8988T (cell line): ENCODE data around the gene WFDC5.
A peak's percentile ranks its signal among the peaks of the same experiment; 100 is the strongest.
"Not testable (repeated sequence)": the region's sequence is repeated elsewhere in the genome, so short reads cannot be mapped to it uniquely, and the experiment has no call there.

Experiments used
- DNase-seq: peaks from one replicate; pipeline ENCODE4 v3.0.0; 2011

The WFDC5 gene

DNA sequence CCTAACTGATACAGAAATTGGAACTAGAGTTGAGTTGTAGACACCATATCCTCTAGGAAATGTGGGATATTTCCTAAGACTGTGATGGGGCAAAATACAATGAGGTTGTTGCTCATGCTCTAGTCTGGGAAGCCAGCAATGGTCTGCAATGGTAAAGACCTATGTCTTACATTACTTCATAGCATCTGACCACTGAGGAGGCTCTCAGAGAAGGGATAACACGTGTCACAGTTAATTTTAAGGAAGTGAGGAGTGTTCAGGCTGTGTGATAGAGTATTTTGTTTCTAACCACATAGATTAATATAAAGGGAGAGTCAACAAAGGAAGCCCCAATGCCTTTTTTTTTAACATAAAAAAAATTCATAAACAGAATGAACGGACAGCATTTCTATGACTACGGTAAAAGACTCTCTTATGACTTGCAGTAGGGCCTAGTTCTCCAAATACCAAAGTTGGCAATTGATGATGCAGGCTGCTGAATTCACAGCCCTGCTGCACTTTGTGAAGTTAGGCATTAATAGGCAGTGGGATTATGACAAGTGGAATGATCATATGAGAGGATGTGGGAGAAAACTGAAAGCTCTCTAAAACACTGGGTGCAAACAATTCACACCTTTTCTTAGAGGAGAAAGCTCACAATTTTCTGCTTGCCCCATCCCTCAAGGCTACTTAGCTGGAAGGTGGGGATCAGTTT is 27.7 kb downstream of the WFDC5 start:
- DNase-seq = no peak

DNA sequence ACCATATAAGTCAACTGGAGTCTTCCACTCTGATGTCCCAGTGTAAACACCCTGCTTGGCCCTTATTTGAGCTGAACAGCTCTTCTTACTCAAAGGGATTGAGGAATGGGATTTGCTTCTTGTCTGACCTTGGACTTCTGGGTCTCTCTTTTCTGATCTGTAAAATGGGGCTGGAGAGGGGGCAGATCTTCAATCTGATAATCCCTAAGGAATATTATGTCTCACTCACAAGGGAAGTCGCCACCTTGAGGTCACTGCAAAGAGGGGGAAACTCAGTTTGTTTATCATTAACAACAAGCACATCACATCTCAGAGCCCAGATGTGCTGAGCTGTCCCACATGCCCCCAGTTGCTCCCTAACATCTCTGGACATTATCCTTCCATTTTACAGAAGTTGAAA is 29.1 kb downstream of the WFDC5 start:
- DNase-seq = no peak

DNA sequence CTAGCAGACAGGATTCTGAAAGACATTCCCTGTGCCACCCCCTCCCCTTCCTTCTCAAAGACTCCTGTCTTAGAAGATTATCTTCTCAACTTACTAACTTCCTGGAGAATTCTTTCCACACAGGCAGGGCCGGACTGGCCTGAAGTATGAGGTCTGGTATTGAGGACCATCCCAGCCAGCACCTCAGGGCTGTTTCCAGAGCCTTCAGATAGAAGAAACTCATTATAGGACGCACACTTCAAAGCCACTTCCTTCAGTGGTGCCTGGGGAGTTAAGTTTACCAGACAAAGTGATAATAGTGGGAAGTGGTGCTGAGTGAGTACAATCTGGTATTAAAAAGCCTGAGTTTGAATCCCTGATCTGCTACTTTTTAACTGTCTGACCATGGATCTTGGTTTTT is 29.7 kb downstream of the WFDC5 start:
- DNase-seq = no peak

- DNase-seq = no peak
These were observed 31.8 kb downstream of the WFDC5 start for GRCh38 chr20:45083127-45083526.

- DNase-seq = no peak
These were observed 32.5 kb downstream of the WFDC5 start for GRCh38 chr20:45082468-45082867.

GRCh38 chr20:45080867-45081624 is 33.9 kb downstream of the WFDC5 start:
- DNase-seq = no peak

GRCh38 chr20:45077559-45077958 is 37.4 kb downstream of the WFDC5 start:
- no peak for DNase-seq

DNA sequence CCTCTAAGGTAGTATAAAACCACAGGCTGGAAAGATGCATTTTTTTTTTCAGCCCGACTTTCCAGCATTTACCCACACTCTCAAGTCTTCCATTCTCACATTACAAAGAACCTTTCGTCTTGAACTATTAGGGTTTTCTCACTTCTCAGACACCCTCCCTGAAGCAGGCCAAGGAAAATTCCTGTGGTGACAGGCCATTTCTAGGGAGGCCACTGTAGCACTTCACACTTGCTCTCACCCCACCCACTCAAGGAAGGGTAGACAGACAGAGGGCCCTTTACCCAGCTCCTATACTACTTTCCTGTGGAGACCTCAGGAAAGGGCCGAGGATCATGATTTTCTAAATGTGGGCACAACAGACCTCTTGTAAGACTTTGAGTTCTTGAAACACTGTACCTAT is 41.8 kb downstream of the WFDC5 start:
- no peak for DNase-seq

GRCh38 chr20:45072066-45072465 is 42.9 kb downstream of the WFDC5 start:
- no peak for DNase-seq

DNA sequence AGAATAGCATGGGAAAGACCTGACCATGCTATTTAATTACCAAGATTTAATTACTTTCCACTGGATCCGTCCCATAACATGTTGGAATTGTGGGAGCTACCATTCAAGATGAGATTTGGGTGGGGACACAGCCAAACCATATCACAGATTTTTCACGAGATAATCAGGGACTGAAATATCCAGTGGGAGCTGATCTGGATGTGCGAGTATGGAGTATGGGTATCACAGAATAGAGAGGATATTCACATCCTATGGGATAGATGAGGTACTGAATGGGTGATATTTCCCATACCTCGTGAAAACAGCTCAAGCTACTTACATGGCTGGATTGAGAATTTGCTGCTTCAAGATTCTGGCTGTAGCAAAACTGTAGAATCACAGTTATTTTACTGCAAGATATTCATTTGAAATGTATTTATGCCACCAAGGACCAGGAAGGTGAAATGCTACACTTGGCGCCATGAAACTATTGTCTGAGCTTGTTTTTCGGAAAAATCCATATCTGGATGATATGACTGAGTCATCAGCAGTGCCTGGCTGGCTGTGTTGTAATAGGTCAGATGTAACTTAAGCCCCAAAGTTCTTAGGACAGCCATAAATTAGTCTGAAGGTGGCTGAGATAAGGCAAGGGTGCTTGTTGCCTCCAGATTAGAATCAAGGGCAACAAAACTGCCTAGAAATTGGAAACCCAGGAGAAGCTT is 43.9 kb downstream of the WFDC5 start:
- no peak for DNase-seq

DNA sequence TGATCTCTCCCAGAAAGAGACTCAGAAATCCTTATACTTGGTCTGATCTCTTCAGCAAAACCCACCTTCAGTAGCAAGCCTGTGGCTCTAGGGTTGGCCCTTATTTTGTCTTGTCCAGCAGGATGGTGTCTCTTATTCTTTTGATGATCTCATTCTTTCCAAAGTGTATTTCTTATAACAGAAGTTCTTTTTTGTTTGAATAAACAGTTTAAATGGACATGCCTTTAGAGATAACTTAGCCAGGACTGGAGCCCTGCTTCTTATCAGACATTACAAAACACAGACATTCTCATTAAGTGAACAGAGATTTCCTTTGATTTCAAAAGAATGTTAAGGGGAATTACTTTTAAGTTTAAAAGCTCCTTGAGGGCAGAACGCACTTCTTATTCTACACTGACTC is 45.7 kb downstream of the WFDC5 start:
- DNase-seq = no peak

DNA sequence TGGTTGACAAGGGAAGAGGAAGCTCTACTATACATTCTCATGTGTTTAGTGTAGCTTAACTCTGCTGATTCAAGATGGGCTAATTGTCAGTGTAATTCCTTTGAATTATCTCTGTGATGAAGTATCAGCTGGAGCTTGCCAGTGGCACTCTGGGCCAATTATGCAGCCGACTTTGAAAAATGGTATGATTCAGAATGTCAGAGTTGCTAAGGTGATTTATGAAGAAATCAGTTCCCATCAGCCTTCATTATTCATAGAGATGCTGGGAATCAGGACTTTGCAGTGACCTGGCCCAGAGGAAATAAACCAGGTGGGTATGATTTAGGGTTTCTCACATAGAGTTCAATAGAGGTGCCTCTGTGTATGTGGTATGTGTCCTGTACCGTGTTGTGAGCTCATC is 47.4 kb downstream of the WFDC5 start:
- DNase-seq = no peak

GRCh38 chr20:45067087-45067486 is 47.9 kb downstream of the WFDC5 start:
- no peak for DNase-seq

GRCh38 chr20:45066372-45066771 is 48.6 kb downstream of the WFDC5 start:
- no peak for DNase-seq

- DNase-seq = no peak
These were observed 50.2 kb downstream of the WFDC5 start for GRCh38 chr20:45064812-45065211.

DNA sequence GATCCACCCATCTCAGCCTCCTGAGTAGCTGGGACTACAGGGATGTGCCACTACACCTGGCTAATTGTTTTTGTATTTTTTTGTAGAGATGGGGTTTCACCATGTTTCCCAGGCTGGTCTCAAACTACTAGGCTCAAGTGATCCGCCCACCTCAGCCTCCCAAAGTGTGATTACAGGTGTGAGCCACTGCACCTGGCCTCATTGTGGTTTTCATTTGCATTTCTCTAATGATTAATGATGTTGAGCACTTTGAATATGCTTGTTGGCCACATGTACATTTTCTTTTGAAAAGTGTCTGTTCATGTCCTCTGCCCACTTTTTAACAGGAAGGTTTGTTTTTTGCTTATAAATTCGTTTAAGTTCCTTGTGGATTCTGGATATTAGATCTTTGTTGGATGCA is 51.9 kb downstream of the WFDC5 start:
- not testable (repeated sequence) for DNase-seq

- peak; percentile 46 for DNase-seq
These were observed 53.7 kb downstream of the WFDC5 start for GRCh38 chr20:45061244-45061643.

DNA sequence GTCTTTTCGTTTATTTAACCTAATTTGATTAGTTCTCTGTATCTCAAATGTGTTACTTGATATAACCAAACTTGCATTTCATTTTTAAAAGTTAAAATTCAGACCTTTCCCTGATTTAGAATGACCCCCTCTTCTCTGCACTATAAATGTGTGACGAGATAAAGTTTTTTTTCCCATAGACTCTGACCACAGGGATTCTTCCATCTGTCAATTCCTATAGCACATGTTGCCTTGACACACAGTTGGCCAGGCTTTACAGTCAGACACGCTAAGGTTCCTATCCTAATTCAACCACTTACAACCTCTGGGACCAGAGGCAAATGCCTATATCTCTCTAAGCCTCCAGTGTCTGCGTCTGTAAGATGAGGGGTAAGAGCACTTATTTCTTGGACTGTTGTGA is 54.7 kb downstream of the WFDC5 start:
- no peak for DNase-seq
